ENCODE measurements around the gene EFCAB11.
"Not testable (repeated sequence)": the region's sequence is repeated elsewhere in the genome, so short reads cannot be mapped to it uniquely, and the experiment has no call there.

EFCAB11 gene

GRCh38 chr14:89909586-89909985 is 44.9 kb downstream of the EFCAB11 start:
- DNase-seq: no peak

GRCh38 chr14:89908712-89909450 is 45.6 kb downstream of the EFCAB11 start:
- no peak for DNase-seq

- no peak for DNase-seq
Measured at GRCh38 chr14:89907655-89908054, 46.9 kb downstream of the EFCAB11 start.

GRCh38 chr14:89906000-89906399 is 48.5 kb downstream of the EFCAB11 start:
- no peak for DNase-seq

GRCh38 chr14:89903340-89903952 is 51.1 kb downstream of the EFCAB11 start:
- DNase-seq: no peak

GRCh38 chr14:89902881-89903280 is 51.6 kb downstream of the EFCAB11 start:
- DNase-seq: no peak

GRCh38 chr14:89900802-89901201 is 53.7 kb downstream of the EFCAB11 start:
- no peak for DNase-seq

GRCh38 chr14:89899917-89900663 is 54.4 kb downstream of the EFCAB11 start:
- DNase-seq: no peak

GRCh38 chr14:89899291-89899690 is 55.2 kb downstream of the EFCAB11 start:
- DNase-seq: no peak

- not testable (repeated sequence) for DNase-seq
Measured at GRCh38 chr14:89893388-89893787, 61.1 kb downstream of the EFCAB11 start.

GRCh38 chr14:89892953-89893352 is 61.6 kb downstream of the EFCAB11 start:
- DNase-seq: no peak

- DNase-seq: not testable (repeated sequence)
Measured at GRCh38 chr14:89891721-89892120, 62.8 kb downstream of the EFCAB11 start.

- no peak for DNase-seq
Measured at GRCh38 chr14:89891055-89891454, 63.5 kb downstream of the EFCAB11 start.

GRCh38 chr14:89890589-89890988 is 63.9 kb downstream of the EFCAB11 start:
- DNase-seq: no peak

GRCh38 chr14:89889626-89890025 is 64.9 kb downstream of the EFCAB11 start:
- no peak for DNase-seq

GRCh38 chr14:89884761-89885160 is 69.8 kb downstream of the EFCAB11 start:
- DNase-seq: no peak

GRCh38 chr14:89881839-89882238 is 72.7 kb downstream of the EFCAB11 start:
- DNase-seq: no peak

- DNase-seq: not testable (repeated sequence)
Measured at GRCh38 chr14:89874091-89874490, 80.4 kb downstream of the EFCAB11 start.

- no peak for DNase-seq
Measured at GRCh38 chr14:89870316-89870715, 84.2 kb downstream of the EFCAB11 start.

- no peak for DNase-seq
Measured at GRCh38 chr14:89869606-89870005, 84.9 kb downstream of the EFCAB11 start.

GRCh38 chr14:89866458-89866857 is 88.1 kb downstream of the EFCAB11 start:
- DNase-seq: no peak

GRCh38 chr14:89865153-89865552 is 89.4 kb downstream of the EFCAB11 start:
- DNase-seq: no peak

GRCh38 chr14:89862856-89863255 is 91.7 kb downstream of the EFCAB11 start:
- DNase-seq: no peak

- DNase-seq: no peak
Measured at GRCh38 chr14:89861630-89862029, 92.9 kb downstream of the EFCAB11 start.

All from NCI-H187 treated with DMSO at 0.1 percent for 48 hours (cell line).